Caco-2 (cell line): ENCODE measurements around the gene GPC6. TPM values are rescaled to one million over a fixed set of nuclear protein-coding genes. Genes with fewer than 3 reads are reported as not detected.

Source experiments
- BruUV-seq: library from RNA; stranded (reverse); fragments of 400-500 nt; replicated peaks from 2 replicates; lab custom pipeline; 2021; lab: Mats Ljungman, UMichigan
- CTCF ChIA-PET: fragments of 300-600 bp; sonication (Branson Sonifier 250); formaldehyde crosslinking; loops from one replicate; lab custom pipeline; 2022; ENCODE audit warnings: antibody characterized with exemption; lab: Charles Lee
- POLR2A ChIA-PET: fragments of 300-600 bp; sonication (Branson Sonifier 250); formaldehyde crosslinking; loops from one replicate; lab custom pipeline; 2022; ENCODE audit warnings: antibody characterized with exemption; lab: Charles Lee
- DNase-seq, 2 experiments: peaks; one replicate each; pipeline versions ENCODE4 v3.0.0 to v3.0.0-alpha.2; 2020 to 2022
- H3K27me3 ChIP-seq: replicated peaks from 2 replicates; pipeline ENCODE4 v1.6.0; 2011; ENCODE audit warnings: low read length; ENCODE audit not compliant: control insufficient read depth, insufficient read depth
- H3K36me3 ChIP-seq: 2 replicates; pipeline ENCODE4 v1.5.1; 2011; ENCODE audit warnings: low read length; ENCODE audit not compliant: control insufficient read depth, insufficient read depth
- H3K4me1 ChIP-seq: fragments of 250-450 bp; sonication (Bioruptor Pico); 2 replicates; pipeline ENCODE4 v1.5.1; 2020; ENCODE audit warnings: mild to moderate bottlenecking
- H3K4me3 ChIP-seq: 2 replicates; pipeline ENCODE4 v1.5.1; 2011; ENCODE audit warnings: low read depth, mild to moderate bottlenecking, control low read depth, low read length
- H3K9me3 ChIP-seq: fragments of 250-450 bp; sonication (Bioruptor Pico); 2 replicates; pipeline ENCODE4 v1.5.1; 2020; ENCODE audit warnings: mild to moderate bottlenecking, moderate library complexity
- H3K27ac Mint-ChIP-seq: one replicate; pipeline ENCODE4 v1.8.0; 2022; ENCODE audit warnings: mixed read lengths; ENCODE audit not compliant: unreplicated experiment
- H3K27me3 Mint-ChIP-seq: one replicate; pipeline ENCODE4 v1.8.0; 2022; ENCODE audit warnings: mixed read lengths; ENCODE audit not compliant: insufficient read depth, unreplicated experiment
- H3K36me3 Mint-ChIP-seq: one replicate; pipeline ENCODE4 v1.8.0; 2022; ENCODE audit warnings: mild to moderate bottlenecking, mixed read lengths; ENCODE audit not compliant: insufficient read depth, unreplicated experiment
- H3K4me1 Mint-ChIP-seq: one replicate; pipeline ENCODE4 v1.8.0; 2022; ENCODE audit warnings: low read depth, mixed read lengths; ENCODE audit not compliant: unreplicated experiment
- H3K4me3 Mint-ChIP-seq: one replicate; pipeline ENCODE4 v1.8.0; 2022; ENCODE audit warnings: mild to moderate bottlenecking, moderate library complexity, mixed read lengths; ENCODE audit not compliant: unreplicated experiment
- H3K9me3 Mint-ChIP-seq: one replicate; pipeline ENCODE4 v1.8.0; 2022; ENCODE audit warnings: mixed read lengths; ENCODE audit not compliant: unreplicated experiment
- intact Hi-C: fragments of 100-400 bp; cut with micrococcal nuclease; formaldehyde crosslinking; loops from one replicate; pipeline ENCODE4 v1.10.0; 2022; ENCODE audit not compliant: unreplicated experiment
- total RNA-seq: library from RNA; stranded (reverse); gene quantifications from 2 replicates; pipeline ENCODE4 v1.2.3, GENCODE V29; 2022
- TF ChIP-seq, protein P1 (sequence below), 2 experiments: fragments of 200-600 bp in 1 of 2; IDR thresholded peaks; 1 replicate in 1 of 2; 2 replicates in 1 of 2; pipeline versions ENCODE4 v1.5.1 to v1.8.0; 2011 to 2022; ENCODE audit warnings: antibody characterized with exemption in 1 of 2, control low read depth in 1 of 2, inconsistent platforms in 1 of 2, low read depth in 1 of 2, low read length in 1 of 2, mild to moderate bottlenecking in 1 of 2, moderate library complexity in 1 of 2; ENCODE audit not compliant: insufficient read depth in 1 of 2, severe bottlenecking in 1 of 2, unreplicated experiment in 1 of 2

GPC6 gene
- total RNA-seq, 1 experiment from 2014 or later = 0.16 TPM

DNA sequence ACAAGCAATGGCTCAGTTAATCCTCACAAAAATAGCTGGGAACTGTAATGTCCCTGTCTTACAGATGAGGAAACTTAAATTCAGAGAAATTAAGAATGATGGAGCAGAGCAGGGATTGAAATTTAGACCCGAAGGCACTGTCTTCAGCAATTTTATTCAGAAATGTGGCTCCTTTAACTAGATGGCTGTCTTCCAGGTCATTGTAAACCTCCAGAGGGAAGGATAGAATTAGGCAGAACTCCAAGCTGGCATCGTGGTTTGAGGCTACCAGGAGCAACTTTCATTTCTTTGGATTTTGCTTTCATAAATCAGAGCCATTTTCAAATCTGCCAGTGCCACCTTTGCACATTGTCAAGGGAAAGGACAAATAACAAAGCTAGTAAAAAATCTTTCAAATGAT, 913.9 kb downstream of the GPC6 start:
- no peaks in the 10 kb centered on the region for H3K9me3 Mint-ChIP-seq
- H3K27ac Mint-ChIP-seq = no peak overlapping the region
- Histone ChIP-seq H3K27me3 (no peaks in the 10 kb centered on the region), H3K4me1 (no peaks in the 10 kb centered on the region), H3K4me3 (no peak overlapping the region), H3K9me3 (no peaks in the 10 kb centered on the region), H3K36me3 (no peaks in the 10 kb centered on the region)
- ChIA-PET POLR2A (no interaction called here), CTCF (no interaction called here)
- TF ChIP-seq, protein P1, sequence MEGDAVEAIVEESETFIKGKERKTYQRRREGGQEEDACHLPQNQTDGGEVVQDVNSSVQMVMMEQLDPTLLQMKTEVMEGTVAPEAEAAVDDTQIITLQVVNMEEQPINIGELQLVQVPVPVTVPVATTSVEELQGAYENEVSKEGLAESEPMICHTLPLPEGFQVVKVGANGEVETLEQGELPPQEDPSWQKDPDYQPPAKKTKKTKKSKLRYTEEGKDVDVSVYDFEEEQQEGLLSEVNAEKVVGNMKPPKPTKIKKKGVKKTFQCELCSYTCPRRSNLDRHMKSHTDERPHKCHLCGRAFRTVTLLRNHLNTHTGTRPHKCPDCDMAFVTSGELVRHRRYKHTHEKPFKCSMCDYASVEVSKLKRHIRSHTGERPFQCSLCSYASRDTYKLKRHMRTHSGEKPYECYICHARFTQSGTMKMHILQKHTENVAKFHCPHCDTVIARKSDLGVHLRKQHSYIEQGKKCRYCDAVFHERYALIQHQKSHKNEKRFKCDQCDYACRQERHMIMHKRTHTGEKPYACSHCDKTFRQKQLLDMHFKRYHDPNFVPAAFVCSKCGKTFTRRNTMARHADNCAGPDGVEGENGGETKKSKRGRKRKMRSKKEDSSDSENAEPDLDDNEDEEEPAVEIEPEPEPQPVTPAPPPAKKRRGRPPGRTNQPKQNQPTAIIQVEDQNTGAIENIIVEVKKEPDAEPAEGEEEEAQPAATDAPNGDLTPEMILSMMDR (IDR thresholded peaks at IDR 0.05; ENCODE audit: insufficient read depth in 1 of 2, low read depth in 1 of 2, low read length in 1 of 2, severe bottlenecking in 1 of 2, unreplicated experiment in 1 of 2) = no peak
- peaks cover 6% of the 10 kb centered on the region for H3K27me3 Mint-ChIP-seq
- H3K4me3 Mint-ChIP-seq = no peak overlapping the region
- DNase-seq = no peak
- intact Hi-C loops = no loop called here
- no TSS peak for BruUV-seq
- H3K4me1 Mint-ChIP-seq = no peaks in the 10 kb centered on the region
- no peaks in the 10 kb centered on the region for H3K36me3 Mint-ChIP-seq

DNA sequence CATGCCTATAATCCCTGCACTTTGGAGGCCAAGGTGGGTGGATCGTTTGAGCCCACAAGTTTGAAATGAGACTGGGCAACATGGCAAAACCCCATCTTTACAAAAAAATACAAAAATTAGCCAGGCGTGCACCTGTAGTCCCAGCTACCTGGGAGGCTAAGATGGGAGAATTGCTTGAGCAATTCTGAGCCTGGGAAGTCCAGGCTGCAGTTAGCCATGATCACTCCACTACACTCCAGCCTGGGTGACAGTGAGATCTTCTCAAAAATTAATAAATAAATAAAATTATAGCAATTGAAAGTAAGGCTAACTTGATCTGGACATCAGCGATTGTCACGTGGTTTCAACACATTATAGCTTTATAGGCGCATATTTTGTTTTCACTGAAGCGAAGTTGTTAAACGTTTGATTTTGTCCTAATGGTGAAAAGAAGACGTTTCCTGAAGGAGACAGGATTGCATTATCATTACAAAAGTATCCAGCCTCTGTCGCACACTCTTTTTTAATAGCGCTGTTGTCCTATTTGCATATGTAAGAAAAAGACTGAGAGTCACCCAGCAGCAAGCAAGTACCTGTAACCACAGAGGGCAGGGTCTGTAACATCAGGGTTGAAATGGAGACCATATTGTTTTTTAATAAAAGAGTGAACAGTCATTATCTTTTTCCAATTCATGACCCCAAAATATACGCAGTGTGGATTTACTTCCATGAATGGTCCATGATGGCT, 917.2 kb downstream of the GPC6 start:
- Mint-ChIP-seq H3K36me3 (no peaks in the 10 kb centered on the region), H3K27me3 (peaks cover 6% of the 10 kb centered on the region), H3K4me1 (no peaks in the 10 kb centered on the region), H3K4me3 (no peak overlapping the region), H3K27ac (no peak overlapping the region), H3K9me3 (no peaks in the 10 kb centered on the region)
- Histone ChIP-seq H3K4me1 (no peaks in the 10 kb centered on the region), H3K4me3 (no peak overlapping the region), H3K9me3 (no peaks in the 10 kb centered on the region), H3K27me3 (no peaks in the 10 kb centered on the region), H3K36me3 (no peaks in the 10 kb centered on the region)
- POLR2A ChIA-PET = no interaction called here
- no TSS peak for BruUV-seq
- CTCF ChIA-PET = no interaction called here
- intact Hi-C loops = no loop called here
- TF ChIP-seq, protein P1 (IDR thresholded peaks at IDR 0.05; ENCODE audit: insufficient read depth in 1 of 2, low read depth in 1 of 2, low read length in 1 of 2, severe bottlenecking in 1 of 2, unreplicated experiment in 1 of 2) = no peak
- no peak for DNase-seq

DNA sequence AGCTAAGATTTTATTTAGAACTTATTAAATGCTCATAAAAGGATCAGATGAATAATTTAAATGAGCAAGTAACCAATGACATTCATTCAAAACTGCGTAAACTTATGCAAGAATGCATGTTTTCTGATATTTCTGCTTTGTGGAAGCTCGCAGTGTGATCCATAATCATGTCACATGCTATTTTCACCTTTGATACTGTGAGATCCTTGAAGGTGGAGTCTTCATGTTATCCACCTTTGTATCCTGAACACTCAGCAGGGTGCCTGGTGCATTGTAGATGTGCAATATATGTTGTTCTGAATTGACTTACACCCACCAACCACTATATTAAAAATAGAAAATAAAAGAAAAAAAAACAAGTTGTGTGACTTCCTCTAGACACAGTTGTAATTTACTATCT, 919.4 kb downstream of the GPC6 start:
- no peaks in the 10 kb centered on the region for H3K9me3 Mint-ChIP-seq
- DNase-seq = no peak
- no peak overlapping the region for H3K4me3 Mint-ChIP-seq
- TF ChIP-seq, protein P1 (IDR thresholded peaks at IDR 0.05; ENCODE audit: insufficient read depth in 1 of 2, low read depth in 1 of 2, low read length in 1 of 2, severe bottlenecking in 1 of 2, unreplicated experiment in 1 of 2) = no peak
- H3K4me1 Mint-ChIP-seq = no peaks in the 10 kb centered on the region
- Histone ChIP-seq H3K27me3 (no peaks in the 10 kb centered on the region), H3K36me3 (no peaks in the 10 kb centered on the region), H3K9me3 (no peaks in the 10 kb centered on the region), H3K4me1 (no peaks in the 10 kb centered on the region), H3K4me3 (no peak overlapping the region)
- BruUV-seq = no TSS peak
- intact Hi-C loops = no loop called here
- ChIA-PET POLR2A (no interaction called here), CTCF (no interaction called here)
- H3K27me3 Mint-ChIP-seq = peaks cover 10% of the 10 kb centered on the region
- H3K36me3 Mint-ChIP-seq = no peaks in the 10 kb centered on the region
- no peak overlapping the region for H3K27ac Mint-ChIP-seq
